TTC549 (cell line): ENCODE data around the gene FABP3.
"Not testable (repeated sequence)": the region's sequence is repeated elsewhere in the genome, so short reads cannot be mapped to it uniquely, and the experiment has no call there.

ENCODE experiments used
- FAIRE-seq: peaks from 2 replicates; lab custom pipeline; 2012; peaks lifted over from hg19 to GRCh38; lab: Jason Lieb, UNC

FABP3 gene

DNA sequence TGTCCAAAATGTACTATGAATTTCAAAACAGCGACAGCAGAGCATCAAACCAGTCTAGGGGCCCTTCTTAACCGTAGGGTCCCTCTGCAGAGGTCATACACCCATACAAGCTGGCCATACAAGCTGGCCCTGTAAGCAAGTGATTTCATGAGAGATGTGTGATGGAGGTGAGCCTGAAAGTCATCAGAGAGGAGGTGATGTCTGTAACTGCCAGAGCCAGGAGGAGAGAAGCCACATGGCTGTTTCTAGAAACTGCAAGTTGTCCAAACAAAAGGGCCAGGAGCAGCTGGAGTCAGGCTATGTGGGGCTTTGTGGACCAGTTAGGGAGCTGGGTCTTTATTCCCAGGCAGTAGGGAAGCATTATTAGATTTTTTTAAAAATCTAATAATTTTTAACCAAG is 25.4 kb upstream of the FABP3 start:
- no peak for FAIRE-seq

- FAIRE-seq = no peak
Observed at GRCh38 chr1:31397360-31398095, 24.7 kb upstream of the FABP3 start.

- FAIRE-seq = no peak
Observed at GRCh38 chr1:31396633-31397351, 23.9 kb upstream of the FABP3 start.

GRCh38 chr1:31394584-31395193 is 21.8 kb upstream of the FABP3 start:
- FAIRE-seq = no peak

GRCh38 chr1:31393463-31393862 is 20.6 kb upstream of the FABP3 start:
- FAIRE-seq = no peak

DNA sequence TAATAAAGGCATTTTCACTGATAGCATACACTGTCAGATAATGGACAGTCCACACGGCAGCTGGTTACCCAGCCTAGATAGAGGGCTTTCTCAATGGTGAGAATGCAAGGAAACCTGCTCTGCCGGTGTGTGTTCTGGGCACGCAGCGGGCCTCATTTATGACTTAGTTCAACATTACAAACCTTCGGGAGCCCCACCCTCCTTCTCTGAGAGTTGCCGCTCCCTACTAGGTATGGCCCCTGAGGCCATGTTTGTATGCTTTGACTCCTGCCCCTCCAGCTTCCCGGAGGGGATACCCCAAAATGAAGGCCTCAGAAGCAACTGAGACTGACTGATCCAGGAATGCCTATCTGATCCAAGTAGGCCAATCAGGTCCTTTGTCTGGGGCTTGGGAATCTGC is 17.2 kb upstream of the FABP3 start:
- FAIRE-seq = no peak

DNA sequence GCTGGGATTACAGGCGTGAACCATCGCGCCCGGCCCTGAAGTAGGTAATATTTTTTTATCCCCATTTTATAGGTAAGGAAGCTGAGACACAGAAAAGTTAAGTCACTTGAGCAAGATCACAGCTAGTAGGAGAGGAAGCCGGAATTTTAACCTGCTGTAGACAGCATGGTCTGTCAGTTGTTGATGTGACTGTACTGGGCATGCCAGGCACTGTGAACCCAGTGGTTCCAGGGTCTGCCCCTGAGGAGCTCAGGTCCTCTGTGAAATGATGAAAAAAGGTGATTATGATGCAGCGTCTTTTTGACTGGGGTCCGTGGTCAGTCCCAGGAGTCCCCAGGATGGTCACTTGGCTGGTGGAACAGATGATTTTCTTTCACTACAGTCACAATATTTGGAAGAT is 16.7 kb upstream of the FABP3 start:
- no peak for FAIRE-seq

- no peak for FAIRE-seq
Observed at GRCh38 chr1:31387612-31388011, 14.7 kb upstream of the FABP3 start.

DNA sequence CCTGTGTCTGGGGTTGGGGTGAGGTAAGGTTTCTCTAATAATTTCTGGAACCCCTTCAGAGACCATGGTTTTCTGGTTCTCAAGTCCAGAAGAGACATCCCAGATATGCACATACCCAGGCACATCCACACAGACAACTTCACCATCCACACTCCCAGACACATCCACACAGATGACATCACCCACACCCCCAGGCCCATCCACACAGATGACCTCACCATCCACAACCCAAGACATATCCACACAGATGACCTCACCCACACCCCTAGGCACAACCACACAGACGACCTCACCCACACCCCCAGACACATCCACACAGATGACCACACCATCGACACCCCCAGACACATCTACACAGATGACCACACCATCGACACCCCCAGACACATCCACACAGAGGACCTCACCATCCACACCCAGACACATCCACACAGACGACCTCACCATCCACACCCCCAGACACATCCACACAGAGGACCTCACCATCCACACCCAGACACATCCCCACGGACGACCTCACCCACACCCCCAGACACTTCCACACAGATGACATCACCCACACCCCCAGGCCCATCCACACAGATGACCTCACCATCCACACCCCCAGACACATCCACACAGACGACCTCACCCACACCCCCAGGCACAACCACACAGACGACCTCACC is 13.8 kb upstream of the FABP3 start:
- FAIRE-seq = not testable (repeated sequence)

- FAIRE-seq = no peak
Observed at GRCh38 chr1:31383967-31384366, 11.1 kb upstream of the FABP3 start.

GRCh38 chr1:31382379-31382989 is 9.6 kb upstream of the FABP3 start:
- FAIRE-seq = no peak

GRCh38 chr1:31381394-31382294 is 8.8 kb upstream of the FABP3 start:
- no peak for FAIRE-seq

DNA sequence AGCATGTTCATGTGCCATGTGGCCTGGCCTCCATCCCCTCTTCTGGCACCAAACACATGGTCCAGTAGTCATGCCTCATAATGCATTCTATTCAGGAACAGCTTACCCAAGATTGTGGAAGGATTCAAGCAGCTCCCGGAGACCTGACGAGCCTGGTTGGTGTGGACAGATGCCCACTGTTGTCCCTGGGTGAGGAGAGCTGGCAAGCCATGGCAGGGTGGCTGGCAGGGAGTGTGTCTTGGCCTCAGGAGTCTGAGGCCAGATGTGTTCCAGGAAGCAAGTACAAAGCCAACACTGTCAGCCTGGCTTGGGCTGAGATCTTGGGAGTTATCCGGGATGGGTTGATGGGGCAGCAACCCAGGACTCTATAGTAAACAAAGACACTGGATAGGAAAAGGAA is 7.3 kb upstream of the FABP3 start:
- no peak for FAIRE-seq

DNA sequence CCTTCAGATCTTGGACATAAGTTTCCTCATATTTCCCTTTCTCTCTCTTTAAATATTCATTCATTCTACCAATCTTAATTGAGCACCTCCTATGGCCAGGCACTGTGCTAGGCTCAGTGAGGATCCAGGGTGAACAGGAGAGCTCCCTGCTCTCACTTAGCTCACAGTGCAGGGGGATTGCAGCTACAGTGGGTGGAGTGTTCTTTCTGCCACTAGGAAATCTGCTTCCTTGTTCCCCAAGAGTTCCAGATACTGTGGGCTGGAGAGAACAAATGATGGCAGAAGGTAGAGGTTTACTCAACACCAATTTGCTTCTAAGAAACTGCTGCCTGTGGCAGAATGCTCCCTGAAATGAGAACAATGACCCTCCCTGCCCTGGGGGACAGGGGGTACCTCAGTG is 5.1 kb upstream of the FABP3 start:
- FAIRE-seq = no peak

- FAIRE-seq = no peak
Observed at GRCh38 chr1:31377364-31377863, 4.5 kb upstream of the FABP3 start.

- no peak for FAIRE-seq
Observed at GRCh38 chr1:31376375-31377134, 3.7 kb upstream of the FABP3 start.

DNA sequence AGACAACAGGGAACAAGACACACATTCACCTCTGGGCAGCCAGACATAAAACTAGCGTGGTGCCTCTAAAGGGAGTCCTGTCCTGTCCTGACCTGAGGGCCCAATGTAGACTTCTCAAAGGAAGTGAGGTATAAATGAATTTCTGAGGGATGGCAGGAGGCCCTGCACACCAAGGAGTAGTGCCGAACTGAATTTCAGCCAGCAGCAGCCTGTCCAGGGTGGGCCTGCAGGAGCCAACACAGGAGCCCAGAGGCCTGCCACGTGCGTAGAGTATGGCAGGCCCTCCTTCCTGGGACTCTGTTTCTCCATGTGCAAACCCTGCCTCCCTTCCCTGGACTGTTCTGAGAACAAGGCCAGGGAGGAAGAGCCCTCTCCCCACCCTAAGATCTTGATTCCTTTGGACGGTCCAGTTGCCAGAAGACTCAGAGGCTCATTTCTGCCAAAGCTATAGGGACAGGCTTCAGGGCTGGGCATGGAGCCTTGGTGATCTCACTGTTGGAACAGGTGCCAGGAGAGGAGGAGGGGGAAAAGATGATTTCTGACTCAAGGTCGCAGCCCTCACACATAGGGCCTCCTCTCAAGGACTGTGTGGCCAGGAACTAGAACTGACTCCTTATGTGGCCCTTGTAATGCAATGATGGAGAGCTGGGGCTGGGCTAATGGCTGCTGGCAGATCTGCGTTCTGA is 1.8 kb upstream of the FABP3 start:
- FAIRE-seq = no peak

DNA sequence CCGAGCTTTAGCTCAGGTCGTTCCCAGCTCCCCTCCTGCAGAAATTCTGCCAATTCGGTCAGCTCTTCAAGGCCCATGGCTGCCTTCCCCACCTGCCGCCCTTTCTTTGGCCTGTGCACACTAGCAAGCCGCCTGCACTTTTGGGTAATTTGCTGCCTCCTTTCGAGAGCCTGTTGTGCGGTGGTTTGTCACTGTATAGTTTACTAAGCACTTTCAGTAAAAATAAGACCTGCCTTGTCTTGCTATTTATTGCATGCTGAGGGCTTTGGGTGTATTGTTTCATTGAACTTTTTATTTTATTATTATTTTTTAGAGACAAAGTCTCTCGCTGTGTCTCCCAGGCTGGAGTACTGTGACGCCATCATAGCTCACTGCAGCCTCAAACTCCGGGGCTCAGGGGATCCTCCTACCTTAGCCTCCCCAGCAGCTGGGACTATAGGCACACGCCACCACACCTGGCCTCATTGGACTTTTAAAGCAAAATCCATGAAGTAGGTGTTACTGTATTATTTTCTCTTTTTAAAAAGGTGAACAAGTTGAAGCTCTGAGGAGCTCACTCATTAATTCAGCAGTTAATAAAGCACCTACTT is 1.1 kb upstream of the FABP3 start:
- no peak for FAIRE-seq

GRCh38 chr1:31372751-31373055 is 173 bp downstream of the FABP3 start:
- FAIRE-seq = no peak

GRCh38 chr1:31372051-31372450 is 825 bp downstream of the FABP3 start:
- no peak for FAIRE-seq
